H9 (cell line): Measurements from ENCODE around the gene ZCWPW1. TPM values are rescaled to one million over a fixed set of nuclear protein-coding genes. Genes with fewer than 3 reads are reported as not detected.

Experiments
- DNase-seq: peaks from one replicate; pipeline ENCODE4 v3.0.0-alpha.2; 2017
- H2AFZ ChIP-seq: one replicate; pipeline ENCODE4 v1.6.1; 2013; ENCODE audit warnings: mild to moderate bottlenecking, low read length, control low read depth, moderate library complexity
- H2AK5ac ChIP-seq: 2 replicates; pipeline ENCODE4 v1.6.1; 2013; ENCODE audit warnings: low read length, control low read depth, mixed read lengths; ENCODE audit not compliant: insufficient read length
- H2BK120ac ChIP-seq: one replicate; pipeline ENCODE4 v1.6.1; 2013; ENCODE audit warnings: low read depth, mild to moderate bottlenecking, low read length, control low read depth, inconsistent platforms; ENCODE audit not compliant: poor library complexity, severe bottlenecking
- H2BK12ac ChIP-seq: 2 replicates; pipeline ENCODE4 v1.6.1; 2013; ENCODE audit warnings: low read length, control low read depth, mixed read lengths, low read depth; ENCODE audit not compliant: insufficient read length
- H2BK15ac ChIP-seq: 2 replicates; pipeline ENCODE4 v1.6.1; 2013; ENCODE audit warnings: low read depth, low read length, control low read depth
- H2BK20ac ChIP-seq: one replicate; pipeline ENCODE4 v1.6.1; 2013; ENCODE audit warnings: low read depth, mild to moderate bottlenecking, low read length, control low read depth, inconsistent platforms; ENCODE audit not compliant: poor library complexity, severe bottlenecking
- H2BK5ac ChIP-seq: 2 replicates; pipeline ENCODE4 v1.6.1; 2013; ENCODE audit warnings: low read length, control low read depth, mixed read lengths; ENCODE audit not compliant: insufficient read length
- H3K14ac ChIP-seq: 2 replicates; pipeline ENCODE4 v1.6.1; 2013; ENCODE audit warnings: low read length, control low read depth; ENCODE audit not compliant: insufficient read depth
- H3K18ac ChIP-seq: 2 replicates; pipeline ENCODE4 v1.6.1; 2013; ENCODE audit warnings: low read depth, mild to moderate bottlenecking, mixed read lengths, low read length, control low read depth; ENCODE audit not compliant: insufficient read length
- H3K23ac ChIP-seq: 2 replicates; pipeline ENCODE4 v1.6.1; 2013; ENCODE audit warnings: low read length, control low read depth, mixed read lengths, low read depth; ENCODE audit not compliant: insufficient read length
- H3K23me2 ChIP-seq: 2 replicates; pipeline ENCODE4 v1.6.1; 2013; ENCODE audit warnings: low read depth, mild to moderate bottlenecking, mixed read lengths, low read length, control low read depth; ENCODE audit not compliant: insufficient read length, poor library complexity, severe bottlenecking
- H3K27ac ChIP-seq: 2 replicates; pipeline ENCODE4 v1.5.1; 2013; ENCODE audit warnings: low read length, control low read depth, mixed read lengths, low read depth; ENCODE audit not compliant: insufficient read length
- H3K27me3 ChIP-seq: 2 replicates; pipeline ENCODE4 v1.6.1; 2013; ENCODE audit warnings: low read length, control low read depth, inconsistent platforms; ENCODE audit not compliant: insufficient read depth
- H3K4ac ChIP-seq: 2 replicates; pipeline ENCODE4 v1.6.1; 2013; ENCODE audit warnings: low read depth, mild to moderate bottlenecking, control low read depth, inconsistent platforms, low read length, moderate library complexity
- H3K4me1 ChIP-seq: 2 replicates; pipeline ENCODE4 v1.6.1; 2013; ENCODE audit warnings: low read length, control low read depth, inconsistent platforms; ENCODE audit not compliant: insufficient read depth
- H3K4me2 ChIP-seq: 2 replicates; pipeline ENCODE4 v1.6.1; 2013; ENCODE audit warnings: low read length, control low read depth, mixed read lengths; ENCODE audit not compliant: insufficient read length, insufficient read depth
- H3K56ac ChIP-seq: 2 replicates; pipeline ENCODE4 v1.6.1; 2013; ENCODE audit warnings: low read depth, mild to moderate bottlenecking, mixed read lengths, low read length, control low read depth; ENCODE audit not compliant: insufficient read length
- H3K79me1 ChIP-seq: 2 replicates; pipeline ENCODE4 v1.6.1; 2013; ENCODE audit warnings: low read depth, mild to moderate bottlenecking, moderate library complexity, low read length, control low read depth, inconsistent platforms; ENCODE audit not compliant: insufficient read depth, poor library complexity, severe bottlenecking
- H3K79me2 ChIP-seq: 2 replicates; pipeline ENCODE4 v1.6.1; 2013; ENCODE audit warnings: low read length, control low read depth, inconsistent platforms; ENCODE audit not compliant: insufficient read depth
- H3K9ac ChIP-seq: 2 replicates; pipeline ENCODE4 v1.6.1; 2013; ENCODE audit warnings: low read length, control low read depth, mixed read lengths; ENCODE audit not compliant: insufficient read length; ENCODE audit errors: extremely low read depth
- H3K9me3 ChIP-seq: one replicate; pipeline ENCODE4 v1.6.1; 2013; ENCODE audit warnings: low read depth, low read length, inconsistent platforms; ENCODE audit not compliant: control insufficient read depth
- H3T11ph ChIP-seq: one replicate; pipeline ENCODE4 v1.6.1; 2013; ENCODE audit warnings: mild to moderate bottlenecking, low read length, control low read depth, inconsistent platforms
- H4K20me1 ChIP-seq: one replicate; pipeline ENCODE4 v1.6.1; 2013; ENCODE audit not compliant: control insufficient read depth, insufficient read length, insufficient read depth
- H4K5ac ChIP-seq: 2 replicates; pipeline ENCODE4 v1.6.1; 2013; ENCODE audit warnings: low read depth, mild to moderate bottlenecking, mixed read lengths, low read length, control low read depth; ENCODE audit not compliant: insufficient read length
- H4K8ac ChIP-seq: replicated peaks from 2 replicates; pipeline ENCODE4 v1.6.1; 2013; ENCODE audit warnings: low read length, control low read depth, mixed read lengths, low read depth; ENCODE audit not compliant: insufficient read length
- H4K91ac ChIP-seq: 2 replicates; pipeline ENCODE4 v1.6.1; 2013; ENCODE audit warnings: low read depth, mild to moderate bottlenecking, moderate library complexity, mixed read lengths, low read length, control low read depth; ENCODE audit not compliant: insufficient read length
- H3K27ac Mint-ChIP-seq, 3 experiments: 2 replicates in 2 of 3; 3 replicates in 1 of 3; pipeline ENCODE4 v1.8.0; 2020 to 2021; ENCODE audit warnings: mixed read lengths in 3 of 3, mild to moderate bottlenecking in 1 of 3, moderate library complexity in 1 of 3
- H3K27me3 Mint-ChIP-seq: 2 replicates; pipeline ENCODE4 v1.8.0; 2021; ENCODE audit warnings: low read depth, mild to moderate bottlenecking, moderate library complexity, mixed read lengths
- H3K36me3 Mint-ChIP-seq, 3 experiments: 2 replicates in 2 of 3; 3 replicates in 1 of 3; pipeline ENCODE4 v1.8.0; 2020 to 2021; ENCODE audit warnings: low read depth in 3 of 3, mixed read lengths in 3 of 3; ENCODE audit not compliant: insufficient read depth in 1 of 3
- H3K4me1 Mint-ChIP-seq, 2 experiments: 2 replicates each; pipeline ENCODE4 v1.8.0; 2020; ENCODE audit warnings: mixed read lengths in 2 of 2
- H3K4me3 Mint-ChIP-seq, 2 experiments: 2 replicates in 1 of 2; 3 replicates in 1 of 2; pipeline ENCODE4 v1.8.0; 2020 to 2021; ENCODE audit warnings: mild to moderate bottlenecking in 2 of 2, mixed read lengths in 2 of 2, moderate library complexity in 1 of 2
- H3K9me3 Mint-ChIP-seq, 2 experiments: 2 replicates in 1 of 2; 3 replicates in 1 of 2; pipeline ENCODE4 v1.8.0; 2020; ENCODE audit warnings: mild to moderate bottlenecking in 2 of 2, mixed read lengths in 2 of 2, moderate library complexity in 1 of 2
- CTCF ChIP-seq: fragments of 200-600 bp; sonication (generic); conservative IDR thresholded peaks from 3 replicates; pipeline ENCODE4 v1.8.0; 2021; ENCODE audit warnings: antibody characterized with exemption, mild to moderate bottlenecking
- WGBS: extraction: QIAGEN DNeasy Blood & Tissue Kit; methylation state at CpG from one replicate; pipeline ENCODE4 v1.1.7; 2013; ENCODE audit warnings: missing lambda C conversion rate, low lambda C conversion rate, mixed read lengths; ENCODE audit not compliant: insufficient read length; ENCODE audit errors: extremely low coverage; 5-methylcytosine and 5-hydroxymethylcytosine counted together
- total RNA-seq: library from RNA; stranded (reverse); gene quantifications from 2 replicates; pipeline ENCODE4 v1.2.1, GENCODE V29; 2021

ZCWPW1 gene
- total RNA-seq, 1 experiment from 2014 or later, result 1.1 TPM

- Histone ChIP-seq H2AK5ac (no peak overlapping the region), H2BK20ac (no peak overlapping the region), H3K18ac (no peak overlapping the region), H3K9ac (no peak overlapping the region), H3K56ac (no peak overlapping the region), H4K91ac (no peak overlapping the region), H2BK12ac (no peak overlapping the region), H2BK5ac (no peak overlapping the region), H3K27me3 (no peaks in the 10 kb centered on the region), H2BK15ac (no peak overlapping the region), H2AFZ (no peak overlapping the region), H3K79me1 (no peaks in the 10 kb centered on the region), H3K9me3 (no peaks in the 10 kb centered on the region), H3K4me1 (no peaks in the 10 kb centered on the region; the same call in 1 of the 2 replicates), H3T11ph (no peak overlapping the region), H3K23me2 (peaks cover 7% of the 10 kb centered on the region), H3K27ac (no peak overlapping the region), H3K14ac (no peak overlapping the region), H4K20me1 (no peaks in the 10 kb centered on the region), H2BK120ac (no peak overlapping the region), H3K4me2 (peak overlapping the region; percentile 45), H4K5ac (no peak overlapping the region), H4K8ac (no peak overlapping the region), H3K4ac (no peak overlapping the region), H3K79me2 (no peaks in the 10 kb centered on the region), H3K23ac (no peak overlapping the region)
- H3K27ac Mint-ChIP-seq, result no peak overlapping the region
- H3K36me3 Mint-ChIP-seq, result peaks cover 0 to 5% (median 0%) of the 10 kb centered on the region in 3 experiments; a peak in 1 of 7 replicates
- peaks cover 19 to 38% of the 10 kb centered on the region in 2 experiments for H3K4me1 Mint-ChIP-seq
- no peak for TF ChIP-seq CTCF
- H3K4me3 Mint-ChIP-seq, result peak overlapping the region; percentile 81 to 93
- WGBS, result no CpG with 5 or more reads among the region's 16 CpGs
- no peak for DNase-seq
- H3K27me3 Mint-ChIP-seq, result no peaks in the 10 kb centered on the region
- peaks cover 0 to 2% of the 10 kb centered on the region in 2 experiments; a peak in 2 of 5 replicates for H3K9me3 Mint-ChIP-seq
Measured at GRCh38 chr7:100477871-100478267, 49.4 kb upstream of the ZCWPW1 start.
